MCF 10A (cell line): ENCODE measurements around the gene DUOXA2. TPM values are rescaled to one million over a fixed set of nuclear protein-coding genes. Genes with fewer than 3 reads are reported as not detected.

ENCODE experiments used
- BruUV-seq: library from RNA; stranded (reverse); fragments of 400-500 nt; replicated peaks from 2 replicates; lab custom pipeline; 2021; lab: Mats Ljungman, UMichigan
- CTCF ChIA-PET: fragments of 300-600 bp; sonication (Branson Sonifier 250); formaldehyde crosslinking; extraction: SDS; loops from one replicate; lab custom pipeline; 2021; ENCODE audit warnings: antibody characterized with exemption, inconsistent platforms; lab: Yijun Ruan, JAX
- POLR2A ChIA-PET: fragments of 300-600, 350-650 bp; sonication (Branson Sonifier 250); formaldehyde crosslinking; extraction: SDS; loops from one replicate; lab custom pipeline; 2020; ENCODE audit warnings: antibody characterized with exemption, inconsistent platforms; lab: Yijun Ruan, JAX
- DNase-seq: peaks from one replicate; pipeline ENCODE4 v3.0.0-alpha.2; 2018; ENCODE audit not compliant: unreplicated experiment
- H3K27ac Mint-ChIP-seq: one replicate; pipeline ENCODE4 v1.8.0; 2022; ENCODE audit warnings: mild to moderate bottlenecking, low read depth, mixed read lengths; ENCODE audit not compliant: unreplicated experiment
- H3K27me3 Mint-ChIP-seq: one replicate; pipeline ENCODE4 v1.8.0; 2022; ENCODE audit warnings: mixed read lengths; ENCODE audit not compliant: insufficient read depth, unreplicated experiment
- H3K36me3 Mint-ChIP-seq: one replicate; pipeline ENCODE4 v1.8.0; 2022; ENCODE audit warnings: mild to moderate bottlenecking, moderate library complexity, mixed read lengths; ENCODE audit not compliant: insufficient read depth, unreplicated experiment
- H3K4me1 Mint-ChIP-seq: one replicate; pipeline ENCODE4 v1.8.0; 2022; ENCODE audit warnings: mixed read lengths; ENCODE audit not compliant: insufficient read depth, unreplicated experiment
- H3K4me3 Mint-ChIP-seq: one replicate; pipeline ENCODE4 v1.8.0; 2022; ENCODE audit warnings: mild to moderate bottlenecking, moderate library complexity, mixed read lengths; ENCODE audit not compliant: unreplicated experiment
- H3K9me3 Mint-ChIP-seq: one replicate; pipeline ENCODE4 v1.8.0; 2022; ENCODE audit warnings: mixed read lengths; ENCODE audit not compliant: unreplicated experiment
- CTCF ChIP-seq: fragments of 200-600 bp; IDR thresholded peaks from one replicate; pipeline ENCODE4 v1.8.0; 2022; ENCODE audit warnings: antibody characterized with exemption, mild to moderate bottlenecking; ENCODE audit not compliant: unreplicated experiment
- intact Hi-C: fragments of 100-400 bp; cut with micrococcal nuclease; formaldehyde crosslinking; loops from 2 replicates; pipeline ENCODE4 v1.14.1; 2022
- total RNA-seq: library from RNA; stranded (reverse); gene quantifications from 2 replicates; pipeline ENCODE4 v1.2.3, GENCODE V29; 2022

DUOXA2 gene
- total RNA-seq, 1 experiment from 2014 or later, result not detected

GRCh38 chr15:45123397-45123796, 9.3 kb downstream of the DUOXA2 start:
- H3K27me3 Mint-ChIP-seq, result peaks cover 21% of the 10 kb centered on the region
- no TSS peak for BruUV-seq

GRCh38 chr15:45126535-45127158, 12.5 kb downstream of the DUOXA2 start:
- intact Hi-C loops, result loop anchor here (1.0 to 5.0 kb wide), 6 partner anchors 32 to 331 kb away; no protein-coding TSS in a partner anchor
- no peaks in the 10 kb centered on the region for H3K36me3 Mint-ChIP-seq
- no peak overlapping the region for H3K4me3 Mint-ChIP-seq
- peaks cover 21% of the 10 kb centered on the region for H3K27me3 Mint-ChIP-seq
- no peaks in the 10 kb centered on the region for H3K9me3 Mint-ChIP-seq
- peaks cover 11% of the 10 kb centered on the region for H3K4me1 Mint-ChIP-seq
- peak; percentile 70 for TF ChIP-seq CTCF
- DNase-seq, result peak; percentile 63
- no TSS peak for BruUV-seq
- ChIA-PET CTCF (interaction anchor here (0.5 to 6.5 kb wide), 32 partner anchors 9 to 430 kb away, joined by 3 to 93 read pairs (median 4); partner anchors contain the start of gene DUOXA2), POLR2A (interaction anchor here (0.6 to 1.9 kb wide), 8 partner anchors 9 to 161 kb away, joined by 3 to 8 read pairs (median 3); no protein-coding TSS in a partner anchor)
- no peak overlapping the region for H3K27ac Mint-ChIP-seq

More at GRCh38 chr15:45123397-45123796, 9.3 kb downstream of the DUOXA2 start:
- intact Hi-C loops, result no loop called here
- ChIA-PET CTCF (interaction anchor here (0.5 to 6.5 kb wide), 5 partner anchors 22 to 277 kb away, joined by 3 to 93 read pairs (median 7); no protein-coding TSS in a partner anchor), POLR2A (interaction anchor here (1.1 kb wide), 1 partner anchor 156 kb away, joined by 3 read pairs; no protein-coding TSS in a partner anchor)
- Mint-ChIP-seq H3K4me3 (no peak overlapping the region), H3K9me3 (no peaks in the 10 kb centered on the region), H3K4me1 (peaks cover 7% of the 10 kb centered on the region), H3K27ac (no peak overlapping the region), H3K36me3 (no peaks in the 10 kb centered on the region)
- no peak for TF ChIP-seq CTCF
- DNase-seq, result no peak

- peaks cover 17% of the 10 kb centered on the region for H3K4me1 Mint-ChIP-seq
- peaks cover 2% of the 10 kb centered on the region for H3K36me3 Mint-ChIP-seq
- H3K9me3 Mint-ChIP-seq, result no peaks in the 10 kb centered on the region
- no peak for TF ChIP-seq CTCF
- no peak overlapping the region for H3K27ac Mint-ChIP-seq
- no TSS peak for BruUV-seq
- intact Hi-C loops, result loop anchor here (5.0 kb wide), 1 partner anchor 328 kb away; no protein-coding TSS in a partner anchor
- ChIA-PET CTCF (interaction anchor here (1.4 kb wide), 1 partner anchor 8 kb away, joined by 6 read pairs; no protein-coding TSS in a partner anchor), POLR2A (interaction anchor here (1.1 to 1.3 kb wide), 3 partner anchors 27 to 273 kb away, joined by 3 to 9 read pairs (median 3); a partner anchor contains a TSS)
- H3K27me3 Mint-ChIP-seq, result peaks cover 21% of the 10 kb centered on the region
- peak overlapping the region; percentile 70 for H3K4me3 Mint-ChIP-seq
- DNase-seq, result no peak
Observed at GRCh38 chr15:45128971-45129639, 15.0 kb downstream of the DUOXA2 start.
